ENCODE results near the gene MLH1.

DNA sequence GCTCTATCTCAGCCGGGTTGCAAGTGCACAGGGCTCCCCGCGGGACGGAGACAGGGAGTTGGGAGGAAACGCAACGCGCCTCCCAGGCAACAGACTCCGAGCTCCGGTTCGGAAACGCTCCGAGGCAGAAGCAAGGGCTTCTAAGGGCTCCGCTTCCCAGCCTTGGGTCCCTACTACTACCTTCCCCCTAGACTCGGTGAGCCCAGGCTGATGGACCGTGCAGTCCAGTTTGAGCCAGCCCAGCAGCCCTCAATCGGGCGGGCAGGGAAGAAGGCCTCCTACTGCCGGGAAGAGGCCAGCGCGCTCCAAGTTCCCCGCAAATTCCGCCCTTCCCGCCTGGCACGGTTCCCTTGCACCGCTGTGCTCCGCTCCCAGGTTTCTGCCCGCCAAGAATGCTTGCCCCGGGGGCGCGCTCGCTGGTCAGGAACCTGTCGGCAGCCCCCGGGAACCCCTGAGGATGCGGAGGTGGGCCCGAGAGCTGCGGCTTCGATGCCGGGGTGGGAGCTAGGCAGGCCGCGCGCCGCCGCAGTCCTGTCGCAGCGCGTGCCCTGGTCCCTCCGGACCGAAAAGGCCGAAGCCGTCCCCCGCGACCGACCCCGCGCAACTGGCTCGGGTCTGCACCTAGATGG is 49.2 kb upstream of the MLH1 start:
- TF ChIP-seq SIN3A (IDR thresholded peaks at IDR 0.05; ENCODE audit: borderline replicate concordance, insufficient read depth, low read length), result no peak
- no peak for TF ChIP-seq POLR2AphosphoS5 (IDR thresholded peaks at IDR 0.05; ENCODE audit: low read depth, low read length)
- TF ChIP-seq, protein P1, sequence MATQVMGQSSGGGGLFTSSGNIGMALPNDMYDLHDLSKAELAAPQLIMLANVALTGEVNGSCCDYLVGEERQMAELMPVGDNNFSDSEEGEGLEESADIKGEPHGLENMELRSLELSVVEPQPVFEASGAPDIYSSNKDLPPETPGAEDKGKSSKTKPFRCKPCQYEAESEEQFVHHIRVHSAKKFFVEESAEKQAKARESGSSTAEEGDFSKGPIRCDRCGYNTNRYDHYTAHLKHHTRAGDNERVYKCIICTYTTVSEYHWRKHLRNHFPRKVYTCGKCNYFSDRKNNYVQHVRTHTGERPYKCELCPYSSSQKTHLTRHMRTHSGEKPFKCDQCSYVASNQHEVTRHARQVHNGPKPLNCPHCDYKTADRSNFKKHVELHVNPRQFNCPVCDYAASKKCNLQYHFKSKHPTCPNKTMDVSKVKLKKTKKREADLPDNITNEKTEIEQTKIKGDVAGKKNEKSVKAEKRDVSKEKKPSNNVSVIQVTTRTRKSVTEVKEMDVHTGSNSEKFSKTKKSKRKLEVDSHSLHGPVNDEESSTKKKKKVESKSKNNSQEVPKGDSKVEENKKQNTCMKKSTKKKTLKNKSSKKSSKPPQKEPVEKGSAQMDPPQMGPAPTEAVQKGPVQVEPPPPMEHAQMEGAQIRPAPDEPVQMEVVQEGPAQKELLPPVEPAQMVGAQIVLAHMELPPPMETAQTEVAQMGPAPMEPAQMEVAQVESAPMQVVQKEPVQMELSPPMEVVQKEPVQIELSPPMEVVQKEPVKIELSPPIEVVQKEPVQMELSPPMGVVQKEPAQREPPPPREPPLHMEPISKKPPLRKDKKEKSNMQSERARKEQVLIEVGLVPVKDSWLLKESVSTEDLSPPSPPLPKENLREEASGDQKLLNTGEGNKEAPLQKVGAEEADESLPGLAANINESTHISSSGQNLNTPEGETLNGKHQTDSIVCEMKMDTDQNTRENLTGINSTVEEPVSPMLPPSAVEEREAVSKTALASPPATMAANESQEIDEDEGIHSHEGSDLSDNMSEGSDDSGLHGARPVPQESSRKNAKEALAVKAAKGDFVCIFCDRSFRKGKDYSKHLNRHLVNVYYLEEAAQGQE (IDR thresholded peaks at IDR 0.05; ENCODE audit: insufficient read depth in 1 of 2, low read depth in 2 of 2, low read length in 2 of 2), result no peak
- no peak for TF ChIP-seq TAF1 (IDR thresholded peaks at IDR 0.05; ENCODE audit: borderline replicate concordance, insufficient read depth, low read length)
